Fibroblast of lung (primary cell): ENCODE measurements around the gene H1-8.

Experiments
- EZH2 ChIP-seq: IDR thresholded peaks from 2 replicates; pipeline ENCODE4 v1.5.1; 2012; ENCODE audit warnings: low read length, control low read depth, mild to moderate bottlenecking; ENCODE audit errors: missing control alignments
- TF ChIP-seq, protein P1 (sequence below), 2 donors: IDR thresholded peaks in 1 of 2; conservative IDR thresholded peaks in 1 of 2; 1 replicate in 1 of 2; 2 replicates in 1 of 2; pipeline ENCODE4 v1.5.1; 2011 to 2012; ENCODE audit warnings: low read length in 2 of 2, control low read depth in 1 of 2, inconsistent platforms in 1 of 2, low read depth in 1 of 2, mild to moderate bottlenecking in 1 of 2

DNA sequence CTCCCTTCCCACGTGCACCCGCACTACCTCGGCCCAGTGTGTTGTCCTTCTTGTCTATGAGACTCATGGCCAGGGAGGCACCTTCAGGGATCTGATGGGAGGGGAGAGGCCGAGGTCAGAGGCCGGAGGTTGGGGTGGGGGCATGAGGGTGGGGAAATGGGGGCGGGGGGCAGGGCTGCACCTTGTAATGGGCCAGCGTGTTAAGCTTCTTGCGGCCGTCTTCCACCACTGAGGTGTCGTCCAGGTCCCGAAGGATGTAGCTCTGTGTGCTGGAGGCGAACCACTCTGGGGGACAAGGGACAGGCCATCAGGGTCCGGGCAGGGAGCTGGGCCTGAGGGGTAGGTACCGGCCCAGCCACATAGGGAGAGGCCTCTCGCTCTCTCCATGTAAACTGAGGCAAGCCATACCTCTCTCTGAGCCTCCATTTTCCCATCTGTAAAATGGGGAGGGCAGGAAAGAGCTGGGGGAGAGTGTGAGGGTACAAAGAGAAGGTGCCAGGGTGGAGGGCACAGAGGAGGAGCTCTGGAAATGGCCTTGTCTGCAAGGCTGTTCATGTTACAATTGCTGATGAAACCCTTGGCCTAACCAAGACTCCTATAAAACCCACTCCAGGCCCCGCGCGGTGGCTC lies 18.8 kb downstream of the H1-8 start:
- TF ChIP-seq, protein P1, sequence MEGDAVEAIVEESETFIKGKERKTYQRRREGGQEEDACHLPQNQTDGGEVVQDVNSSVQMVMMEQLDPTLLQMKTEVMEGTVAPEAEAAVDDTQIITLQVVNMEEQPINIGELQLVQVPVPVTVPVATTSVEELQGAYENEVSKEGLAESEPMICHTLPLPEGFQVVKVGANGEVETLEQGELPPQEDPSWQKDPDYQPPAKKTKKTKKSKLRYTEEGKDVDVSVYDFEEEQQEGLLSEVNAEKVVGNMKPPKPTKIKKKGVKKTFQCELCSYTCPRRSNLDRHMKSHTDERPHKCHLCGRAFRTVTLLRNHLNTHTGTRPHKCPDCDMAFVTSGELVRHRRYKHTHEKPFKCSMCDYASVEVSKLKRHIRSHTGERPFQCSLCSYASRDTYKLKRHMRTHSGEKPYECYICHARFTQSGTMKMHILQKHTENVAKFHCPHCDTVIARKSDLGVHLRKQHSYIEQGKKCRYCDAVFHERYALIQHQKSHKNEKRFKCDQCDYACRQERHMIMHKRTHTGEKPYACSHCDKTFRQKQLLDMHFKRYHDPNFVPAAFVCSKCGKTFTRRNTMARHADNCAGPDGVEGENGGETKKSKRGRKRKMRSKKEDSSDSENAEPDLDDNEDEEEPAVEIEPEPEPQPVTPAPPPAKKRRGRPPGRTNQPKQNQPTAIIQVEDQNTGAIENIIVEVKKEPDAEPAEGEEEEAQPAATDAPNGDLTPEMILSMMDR (conservative IDR thresholded peaks at IDR 0.05 in 1 of 2, IDR thresholded peaks at IDR 0.05 in 1 of 2; ENCODE audit: low read depth in 1 of 2, low read length in 2 of 2): no peak
- no peak for TF ChIP-seq EZH2
